Eye (tissue), 1 donor: ENCODE results near the gene EFR3B.

Experiments used
- DNase-seq: peaks from one replicate; pipeline ENCODE4 v3.0.0-alpha.2; 2015

The EFR3B gene

DNA sequence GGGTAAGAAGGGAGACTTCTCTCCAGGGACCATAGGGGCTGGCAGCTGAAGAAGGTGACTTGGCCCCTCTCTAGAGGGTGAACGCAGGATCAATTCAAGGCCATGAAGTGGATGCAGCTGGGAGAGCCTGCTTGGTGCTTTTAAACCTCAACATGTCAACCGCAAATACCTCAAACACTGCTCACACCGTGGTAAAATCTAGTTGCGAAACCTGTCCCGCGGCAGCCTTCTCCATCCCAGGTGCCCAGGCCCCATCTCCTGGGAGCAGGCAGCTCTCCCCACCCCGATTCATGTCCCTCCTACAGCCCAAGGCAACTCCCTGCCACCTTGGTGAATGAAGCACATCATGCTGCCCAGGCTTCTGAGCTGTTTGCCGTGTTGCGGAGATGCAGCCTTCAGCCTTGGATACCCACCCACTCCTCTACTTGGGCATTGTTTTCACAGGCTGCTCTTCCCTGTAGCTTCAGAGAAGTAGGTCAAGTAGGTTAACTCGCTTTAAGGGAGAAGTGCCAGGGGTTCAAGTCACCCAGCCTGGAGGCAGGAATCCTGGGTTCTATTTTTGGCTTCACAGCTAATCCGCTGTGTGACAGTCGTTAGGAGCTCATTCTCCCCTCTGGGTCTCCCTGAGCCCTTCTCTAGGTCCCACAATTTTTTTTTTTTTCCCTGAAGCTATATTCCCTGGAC is 6.2 kb upstream of the EFR3B start:
- no peak for DNase-seq

DNA sequence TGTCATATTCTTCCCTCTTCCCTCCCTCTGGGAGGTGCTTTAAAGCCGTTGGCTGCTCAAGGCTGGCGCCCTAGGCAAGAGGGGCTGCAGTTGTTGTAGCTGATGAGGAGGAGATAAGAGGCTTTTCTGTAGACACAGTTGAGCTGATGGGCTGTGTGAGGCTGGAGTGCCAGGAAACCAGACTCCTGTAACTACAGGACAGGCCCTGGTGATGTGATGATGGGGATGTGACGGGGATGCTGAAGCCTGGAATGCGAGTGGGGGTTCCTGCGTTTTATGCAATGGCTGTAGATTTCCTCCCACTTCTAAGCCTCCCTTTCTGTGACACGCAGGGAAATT is 5.7 kb upstream of the EFR3B start:
- DNase-seq: no peak

DNA sequence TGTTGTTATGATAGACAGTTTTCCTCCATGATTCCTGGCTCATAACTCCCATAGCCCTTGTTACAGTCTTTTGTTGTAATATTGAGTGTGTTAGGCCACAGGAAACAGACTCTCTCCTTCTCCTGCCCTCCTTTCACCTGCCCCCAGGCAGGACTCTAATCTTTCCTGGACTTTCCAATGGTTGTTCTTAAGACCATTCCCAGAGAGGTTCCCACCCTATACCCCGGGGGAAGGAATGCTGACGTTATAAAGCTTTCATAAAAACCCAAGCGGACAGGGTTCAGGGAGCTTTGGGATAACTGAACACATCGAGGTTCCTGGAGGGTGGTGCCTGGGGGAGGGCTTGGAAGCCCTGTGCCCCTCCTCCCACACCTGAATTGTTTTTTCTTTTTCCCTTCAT is 2.8 kb upstream of the EFR3B start:
- no peak for DNase-seq

DNA sequence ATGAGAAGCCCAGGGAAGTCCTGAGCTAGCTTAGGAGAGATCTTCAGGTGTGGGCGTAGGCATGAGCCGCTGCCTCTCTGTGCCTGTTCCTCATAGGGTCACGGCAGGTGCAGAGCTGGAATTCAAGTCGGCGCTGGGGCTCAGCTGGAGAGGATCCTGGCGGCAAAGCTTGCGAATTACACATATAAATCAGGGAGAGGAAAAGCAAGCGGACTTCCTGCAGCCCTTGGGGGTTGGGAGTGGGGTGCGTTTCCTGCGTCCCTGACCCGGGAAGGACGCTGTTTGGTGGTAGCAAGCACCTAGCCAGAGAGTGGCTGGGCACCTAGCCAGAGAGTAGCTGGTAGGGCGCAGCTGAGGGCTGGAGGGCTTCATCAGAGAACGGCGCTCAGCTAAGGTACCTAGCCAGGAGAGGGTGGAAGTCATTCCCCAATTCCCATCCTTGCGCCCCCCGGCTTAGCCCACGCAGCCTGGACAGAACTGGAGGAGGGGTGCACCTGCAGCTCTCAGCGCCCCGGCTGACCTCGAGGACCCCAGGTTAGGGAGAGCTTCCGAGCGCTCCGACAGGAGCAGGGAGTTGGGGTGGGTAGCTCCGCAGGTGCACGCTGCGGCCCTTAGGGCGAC is 459 bp upstream of the EFR3B start:
- DNase-seq: peak; percentile 87

DNA sequence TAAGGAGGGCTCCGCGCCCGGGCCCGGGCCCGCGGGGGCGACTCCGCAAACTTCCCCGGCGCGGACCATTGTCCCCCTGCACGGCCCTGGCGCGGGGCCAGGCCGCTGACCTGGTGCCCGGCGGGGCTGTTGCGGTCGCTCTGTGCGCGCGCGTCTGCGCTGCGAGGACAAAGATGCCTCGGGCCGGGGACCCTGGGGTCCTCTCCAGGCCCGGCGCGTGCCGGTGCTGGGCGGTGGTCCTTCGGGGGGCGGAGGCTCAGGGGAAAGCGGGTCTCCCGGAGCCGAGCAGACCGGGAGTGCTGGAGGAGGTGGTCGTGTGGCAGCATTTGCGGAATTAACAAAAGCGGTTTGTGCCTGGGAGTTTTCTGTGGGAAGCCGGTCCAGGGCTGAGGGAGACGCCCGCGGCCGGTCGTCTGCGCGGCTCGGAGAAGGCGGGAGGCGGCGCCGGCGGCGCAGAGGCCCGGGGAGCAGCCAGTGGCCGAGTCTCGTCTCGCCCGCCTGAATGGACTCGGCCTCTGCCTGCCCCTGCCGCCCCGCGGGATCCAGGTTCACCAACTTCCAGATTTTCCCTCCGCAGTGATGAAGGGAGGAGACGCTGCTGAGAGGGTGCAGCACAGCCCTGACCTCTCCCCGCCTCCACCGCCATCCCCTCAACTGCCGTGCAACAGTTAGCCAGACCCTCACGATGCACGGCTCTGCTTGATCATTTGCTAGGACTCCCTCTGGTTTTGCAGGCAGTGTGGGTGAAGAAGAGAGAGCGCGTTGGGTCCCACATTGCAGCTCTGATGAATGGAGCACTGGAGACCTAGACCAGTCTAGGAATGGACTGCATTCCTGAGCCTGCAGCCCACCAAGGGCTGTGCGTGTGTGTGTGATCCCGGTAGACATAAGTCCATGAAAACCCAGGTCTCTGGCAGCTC is 705 bp downstream of the EFR3B start:
- peak; percentile 87 for DNase-seq

DNA sequence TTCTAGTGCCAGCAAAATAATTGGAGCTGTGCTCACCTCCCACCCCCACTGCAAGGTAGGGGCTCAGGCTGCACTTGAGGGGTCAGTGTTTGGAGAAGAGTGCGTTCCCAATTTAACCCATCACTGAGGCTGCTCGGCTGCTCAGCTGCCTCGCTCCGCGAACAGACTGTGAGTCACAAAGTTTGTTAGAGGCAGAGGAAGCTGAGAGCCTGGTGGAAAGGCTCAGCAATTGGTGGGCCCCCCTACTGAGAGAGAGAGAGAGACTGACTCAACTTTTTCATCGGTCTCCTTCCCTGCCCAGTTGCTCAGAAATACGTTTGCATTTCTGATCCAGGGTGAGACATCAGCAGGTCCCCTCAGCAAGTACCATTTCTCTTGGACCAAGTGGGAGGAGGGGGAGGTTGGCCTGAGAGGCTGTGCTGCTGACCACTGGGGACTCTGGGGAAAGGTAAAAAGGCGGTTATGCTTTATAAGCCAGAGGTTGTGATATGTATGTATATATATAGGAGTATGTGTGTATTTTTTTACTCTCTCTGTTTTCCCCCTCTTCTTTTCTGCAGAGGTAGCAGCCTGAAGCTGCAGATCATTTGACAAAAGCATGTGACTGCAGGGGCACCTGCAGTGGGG is 1.5 kb downstream of the EFR3B start:
- DNase-seq: no peak

DNA sequence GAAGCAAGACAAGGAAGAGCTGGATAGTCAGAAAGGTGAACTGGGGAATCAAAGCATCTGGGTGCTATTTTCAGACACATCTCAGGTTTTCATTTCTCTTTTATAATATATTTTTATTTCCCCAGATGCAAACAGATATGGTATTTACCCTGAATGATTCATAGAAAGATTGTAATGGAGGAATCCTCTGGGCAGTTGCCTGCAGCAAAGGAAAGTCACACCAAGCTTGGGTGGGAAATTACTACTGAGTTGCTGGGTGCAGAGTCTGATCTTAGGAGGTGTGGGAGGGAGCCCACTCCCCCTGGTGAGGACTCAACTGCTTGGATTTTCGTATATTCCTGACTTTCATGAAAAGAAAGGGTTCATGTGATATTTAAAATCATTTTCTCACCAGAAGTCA is 2.1 kb downstream of the EFR3B start:
- DNase-seq: no peak

DNA sequence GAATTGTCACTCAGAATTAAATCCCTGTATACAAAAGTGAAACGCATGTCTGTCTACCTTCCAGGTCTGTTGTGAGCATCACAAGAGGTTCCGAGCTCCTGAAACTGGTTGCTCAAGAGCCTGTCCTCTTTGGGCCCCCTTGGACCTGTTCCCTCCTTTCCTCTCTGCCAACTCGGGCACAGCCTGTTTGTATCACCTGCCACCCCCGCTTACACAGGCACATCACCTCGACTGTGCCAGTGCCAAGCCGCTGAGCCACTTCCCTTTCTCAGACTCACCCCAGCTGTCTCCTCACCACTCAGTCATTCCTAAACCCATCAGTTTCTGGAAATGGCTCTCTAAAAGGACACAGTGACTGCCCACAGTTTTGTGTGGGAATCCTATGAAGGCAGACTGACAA is 3.1 kb downstream of the EFR3B start:
- DNase-seq: no peak

DNA sequence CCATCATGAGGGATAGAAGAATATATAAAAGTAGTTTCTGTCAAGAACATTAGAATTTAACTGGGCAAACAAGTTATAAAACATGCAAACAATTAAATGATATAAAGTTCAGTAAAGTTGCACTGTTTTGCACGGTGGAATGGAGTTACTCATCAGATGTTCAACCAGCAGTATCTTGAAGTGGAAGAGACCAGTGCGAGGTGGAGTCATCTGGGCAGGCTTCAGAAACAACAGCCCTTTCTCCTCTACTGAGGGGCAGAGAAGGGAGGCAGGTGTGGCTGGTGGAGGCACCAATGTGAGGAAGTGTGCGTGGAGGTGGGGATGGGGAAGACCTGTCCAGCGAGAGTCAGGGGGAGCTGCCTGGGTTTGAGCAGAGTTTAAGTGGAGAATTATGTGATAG is 7.5 kb downstream of the EFR3B start:
- DNase-seq: no peak

DNA sequence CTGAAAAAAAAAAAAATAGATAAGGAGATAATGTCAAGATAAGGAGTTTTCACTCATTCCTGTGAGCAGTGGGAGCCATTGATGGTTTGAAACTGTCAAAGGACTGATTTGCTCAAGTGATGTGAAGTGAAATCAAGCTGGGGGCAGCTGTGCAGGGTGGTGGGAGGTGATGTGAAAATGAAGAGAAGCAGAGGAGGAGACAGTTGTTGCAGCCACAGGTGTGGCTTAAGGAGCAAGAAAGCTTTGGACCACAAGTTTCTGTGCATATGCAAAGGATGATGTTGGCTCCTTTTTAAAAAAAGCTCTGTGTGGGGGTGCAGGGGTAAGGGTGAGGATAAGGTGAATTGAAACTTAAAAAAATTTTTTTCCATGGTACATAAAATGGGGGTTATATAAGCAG is 8.3 kb downstream of the EFR3B start:
- DNase-seq: no peak

DNA sequence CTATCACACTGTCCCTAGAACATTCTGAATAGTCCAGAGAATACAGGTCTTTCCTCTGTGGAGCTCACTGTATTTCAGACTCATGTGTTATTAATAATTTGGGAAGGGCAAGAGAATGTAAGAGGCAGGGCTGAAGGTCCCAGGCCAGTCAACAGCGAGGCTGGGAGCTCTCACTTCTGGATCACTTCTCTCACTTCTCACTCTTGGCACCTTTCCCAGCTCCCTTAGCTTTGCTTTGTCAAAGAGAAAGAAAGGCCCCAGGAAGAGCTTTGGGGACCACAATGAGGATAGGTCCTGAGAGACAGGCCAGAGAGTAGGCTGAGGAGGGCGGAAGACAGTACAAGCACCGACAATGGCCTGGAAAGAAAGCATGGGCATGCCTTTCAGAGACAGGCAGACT is 11.2 kb downstream of the EFR3B start:
- no peak for DNase-seq

DNA sequence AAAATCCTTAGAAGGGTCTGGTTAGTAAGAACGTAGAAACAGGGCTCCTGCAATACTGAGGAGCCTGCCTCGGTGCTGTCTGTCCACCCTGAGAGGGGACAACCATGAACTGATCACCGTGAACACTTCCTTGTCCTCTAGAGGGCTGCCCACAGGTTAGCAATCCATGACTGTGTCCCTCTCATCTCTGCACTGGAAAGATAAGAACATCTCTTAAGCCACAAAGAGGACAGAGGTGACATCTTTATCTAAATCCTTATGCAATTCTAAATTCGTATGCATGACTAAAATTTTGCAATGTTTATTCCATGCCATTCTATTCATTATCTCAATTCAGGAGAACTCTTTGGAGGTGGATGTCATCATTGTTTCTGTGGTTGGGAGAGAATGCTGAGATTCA is 12.8 kb downstream of the EFR3B start:
- no peak for DNase-seq

DNA sequence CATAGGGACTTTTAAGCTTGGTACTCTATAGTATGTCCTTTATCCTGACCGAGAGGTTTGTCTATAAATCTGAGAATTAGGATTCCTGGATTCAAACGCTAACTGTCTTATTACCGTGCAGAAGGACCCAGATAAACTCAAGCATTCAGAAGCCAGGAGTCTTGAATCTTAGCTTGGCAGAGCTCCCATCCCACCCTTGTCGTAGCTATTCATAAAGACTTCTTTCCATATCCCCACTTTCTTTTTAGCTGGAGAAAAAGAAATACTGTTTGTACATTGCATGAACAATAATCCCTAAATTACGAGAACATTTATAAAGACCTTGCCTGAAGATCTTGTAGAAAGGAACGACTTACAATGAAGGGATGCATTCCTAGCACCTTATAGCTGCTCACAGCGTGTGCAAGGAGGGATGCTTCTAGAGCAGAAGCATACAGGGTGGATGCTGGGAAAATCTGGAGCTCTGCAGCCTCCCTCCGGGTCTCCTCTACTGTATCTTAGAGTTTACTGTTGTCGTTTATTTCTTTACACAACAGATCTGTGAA is 13.6 kb downstream of the EFR3B start:
- DNase-seq: no peak

DNA sequence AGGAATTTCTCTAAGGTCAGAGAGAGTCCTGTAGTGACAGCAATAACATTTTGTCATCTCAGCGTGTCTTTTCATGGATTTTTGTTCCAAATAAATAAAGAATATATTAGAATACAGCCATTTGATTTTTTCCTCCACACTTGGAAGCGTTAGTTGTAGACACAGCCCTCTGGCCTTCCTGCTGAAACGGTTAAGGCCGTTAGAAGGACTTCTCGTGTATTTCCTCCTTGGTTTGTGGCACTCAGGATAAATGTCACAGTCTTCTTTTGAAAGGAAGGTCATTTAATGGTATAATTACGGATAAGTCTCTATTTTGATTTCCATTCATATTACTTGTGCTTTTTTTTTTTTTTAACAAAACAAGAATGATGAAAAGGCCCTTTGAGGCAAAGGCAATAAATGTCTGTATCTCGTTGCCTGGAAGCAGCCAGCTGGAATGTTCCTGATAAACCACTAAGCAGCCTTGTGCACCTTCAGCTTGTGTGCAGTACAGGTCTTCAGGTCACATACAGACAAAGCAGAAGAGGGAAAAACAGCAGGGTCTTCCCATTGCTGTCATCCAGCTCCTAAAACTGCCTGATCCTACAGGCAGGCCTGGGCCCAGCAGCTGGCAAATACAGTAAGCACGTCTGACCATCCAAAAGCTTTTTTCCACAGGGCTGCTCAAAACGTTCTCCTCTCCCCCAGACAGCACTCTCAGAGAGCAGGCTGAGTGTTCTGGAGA is 14.4 kb downstream of the EFR3B start:
- DNase-seq: no peak

DNA sequence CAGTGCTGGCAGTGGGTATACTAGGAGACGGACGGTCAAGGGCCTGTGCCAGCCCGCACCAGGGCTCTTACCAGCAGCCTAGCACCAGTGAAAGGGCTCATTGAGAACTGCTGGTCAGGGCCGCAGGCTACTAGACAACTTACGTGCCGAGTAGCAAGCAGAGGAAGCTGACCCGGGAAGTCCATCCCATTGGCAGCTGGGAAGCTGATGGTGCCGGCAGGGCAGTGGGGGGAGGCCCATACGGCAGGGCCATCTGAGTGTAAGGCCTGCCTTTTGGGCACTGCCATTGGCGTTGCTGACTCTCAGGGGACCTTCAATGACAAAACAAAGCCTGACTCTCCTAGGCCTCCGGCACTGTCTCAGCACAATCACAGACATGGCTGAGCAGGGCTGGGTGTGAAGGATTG is 20.6 kb downstream of the EFR3B start:
- DNase-seq: peak; percentile 48

DNA sequence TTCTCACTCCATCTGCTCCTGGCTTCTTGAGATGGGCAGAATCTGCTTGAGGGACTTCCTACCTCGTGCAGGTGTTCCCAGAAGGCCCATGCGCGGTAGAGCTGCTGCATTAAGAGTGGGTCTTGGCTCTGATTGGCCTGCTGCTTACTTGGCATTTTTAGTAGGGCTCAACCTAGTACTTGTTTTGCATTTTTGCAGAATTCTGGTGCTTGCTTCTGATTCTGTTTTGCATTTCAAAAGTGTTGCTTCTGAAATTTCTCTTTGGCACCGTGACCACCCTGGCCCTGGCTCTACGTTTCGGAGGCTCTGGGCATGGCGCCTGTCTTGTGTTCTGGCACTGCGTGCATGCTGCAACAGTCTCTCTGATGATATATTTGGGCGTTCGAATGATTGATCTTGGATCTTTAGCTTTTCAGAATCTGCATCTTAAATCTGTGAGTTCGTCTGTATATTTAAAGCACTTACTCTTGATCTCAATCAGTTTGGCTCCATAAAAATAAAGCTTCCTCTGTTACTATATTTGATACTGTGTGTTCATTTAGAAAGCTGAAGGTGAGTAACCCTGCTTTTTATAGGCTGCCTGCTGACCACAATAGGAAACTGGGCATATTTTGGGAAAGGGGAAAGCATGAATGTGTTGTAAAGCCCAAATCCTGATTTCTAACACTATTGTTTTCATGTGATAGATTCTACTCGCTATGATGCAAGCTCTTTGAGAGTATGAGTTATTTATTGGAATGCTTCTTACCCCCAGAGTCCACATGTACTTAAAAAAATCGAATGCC is 22.2 kb downstream of the EFR3B start:
- DNase-seq: no peak

DNA sequence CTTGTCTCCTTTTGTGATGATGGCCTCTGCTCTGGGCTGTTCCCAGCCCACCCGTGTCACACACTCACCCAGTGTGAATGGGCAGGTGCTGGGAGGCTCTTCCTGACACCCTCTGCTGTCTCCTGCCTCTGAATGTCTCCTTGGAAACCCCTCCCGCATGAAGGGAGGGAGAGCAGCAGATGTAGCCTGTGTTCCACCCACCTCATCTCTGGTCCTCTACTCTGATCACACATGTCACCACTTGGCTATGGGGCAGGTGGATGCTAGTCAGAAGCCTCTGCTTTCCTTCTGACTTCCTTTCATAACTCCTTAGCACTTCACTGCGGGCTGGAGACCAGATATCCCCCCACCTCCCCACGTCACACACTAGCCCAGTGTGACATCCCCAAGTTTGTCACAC is 23.9 kb downstream of the EFR3B start:
- no peak for DNase-seq

DNA sequence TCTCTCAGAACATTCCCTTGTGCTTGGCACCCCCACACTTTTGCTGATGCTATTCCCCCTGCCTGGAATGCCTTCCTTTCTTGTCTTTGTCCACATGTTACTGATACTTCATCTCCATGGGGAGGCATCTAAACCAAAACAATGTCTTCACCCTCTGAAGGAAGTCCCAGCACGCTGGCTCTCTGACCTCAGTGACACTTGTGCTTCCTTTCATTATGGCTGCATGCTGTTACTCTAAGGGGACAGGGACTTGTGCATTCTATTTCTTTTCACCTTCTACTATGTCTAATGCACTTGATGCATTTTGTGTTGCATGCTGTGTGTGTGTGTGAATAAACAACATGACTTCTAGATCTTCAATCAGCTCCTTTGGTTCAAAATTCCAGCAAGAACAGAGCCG is 24.6 kb downstream of the EFR3B start:
- no peak for DNase-seq

DNA sequence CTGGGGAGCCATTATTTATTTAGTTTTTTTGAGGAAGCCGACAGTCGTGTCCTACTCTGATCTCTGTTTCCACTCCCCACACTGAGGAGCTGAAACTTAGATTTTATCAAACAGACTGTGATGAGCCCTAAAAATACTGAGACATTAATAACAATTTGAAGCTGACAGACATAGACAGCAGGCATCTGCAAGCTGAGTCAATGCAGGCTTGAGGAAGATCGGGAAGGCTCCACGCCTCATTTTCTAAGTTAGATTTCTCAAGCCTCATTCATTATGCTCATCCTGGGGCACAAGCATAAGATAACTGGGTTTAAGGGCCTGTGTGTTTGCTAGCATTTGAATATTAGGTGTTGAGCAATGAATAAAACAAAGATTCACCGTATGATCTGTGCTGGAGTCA is 26.3 kb downstream of the EFR3B start:
- no peak for DNase-seq

DNA sequence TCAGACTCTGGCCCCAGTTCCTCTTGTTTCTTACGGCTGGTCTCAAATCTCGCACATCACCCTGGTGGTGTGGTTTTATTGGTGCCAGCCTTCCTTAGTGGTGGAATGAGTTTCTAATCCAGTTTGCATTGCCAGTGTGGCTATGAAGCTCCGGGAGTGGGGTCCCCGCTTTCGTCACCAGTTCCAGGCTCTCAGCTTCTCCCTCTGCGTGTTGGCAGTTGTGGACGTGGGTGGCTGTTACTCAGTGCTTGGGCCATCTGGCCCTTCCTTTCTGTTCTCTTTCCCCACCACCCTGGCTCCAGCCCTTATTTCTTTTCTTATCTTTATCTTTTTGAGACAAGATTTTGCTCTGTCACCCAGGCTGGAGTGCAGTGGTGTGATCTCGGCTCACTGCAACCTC is 30.1 kb downstream of the EFR3B start:
- no peak for DNase-seq

DNA sequence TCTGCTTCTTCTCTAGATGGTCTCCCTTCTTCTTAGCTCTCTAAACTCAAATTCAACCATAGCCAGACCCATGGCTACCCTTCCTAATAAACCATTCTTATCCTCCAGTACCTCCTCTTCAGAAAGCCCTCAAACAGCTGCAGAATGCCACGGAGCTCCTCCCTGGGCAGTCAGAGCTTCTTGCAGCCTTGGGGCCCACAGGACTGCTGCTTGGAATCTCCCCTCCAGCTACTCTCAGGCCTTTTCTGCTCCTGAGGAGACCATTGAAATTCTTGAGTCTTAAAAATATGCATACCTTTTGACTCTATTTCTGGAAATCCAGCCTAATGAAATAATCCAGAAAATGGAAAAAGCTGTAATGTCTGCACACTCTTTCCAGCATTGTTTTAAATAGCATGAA is 30.7 kb downstream of the EFR3B start:
- no peak for DNase-seq

DNA sequence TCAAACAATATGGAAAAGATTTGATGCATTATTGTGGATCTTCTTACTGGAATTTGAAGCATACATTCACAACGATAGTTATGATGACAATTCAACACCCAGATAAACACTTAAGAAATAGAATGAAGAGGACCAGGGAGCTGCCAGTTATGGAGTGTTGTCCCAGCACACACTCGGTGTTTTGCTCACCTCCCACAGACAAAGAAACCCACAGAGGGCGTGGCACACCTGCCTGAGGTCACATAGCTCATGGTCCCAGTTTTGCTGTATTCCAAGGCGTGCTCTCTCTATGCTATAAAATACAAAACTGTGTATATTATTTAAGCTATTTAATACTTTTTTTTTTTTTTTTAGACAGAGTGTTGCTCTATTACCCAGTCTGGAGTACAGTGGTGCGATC is 31.1 kb downstream of the EFR3B start:
- DNase-seq: no peak
